Activated CD4-positive, alpha-beta T cell treated with anti-CD3 and anti-CD28 coated beads, Interleukin-10, Interleukin-2, amounts not matched to agents 100 ng/mL and 50 ng/mL, durations not matched to agents 16 hours and 8 hours (primary cell): ENCODE measurements around the gene TRIM28.

ENCODE experiments used
- DNase-seq: peaks from one replicate; pipeline ENCODE4 v3.0.0-alpha.2; 2020

Gene TRIM28

DNA sequence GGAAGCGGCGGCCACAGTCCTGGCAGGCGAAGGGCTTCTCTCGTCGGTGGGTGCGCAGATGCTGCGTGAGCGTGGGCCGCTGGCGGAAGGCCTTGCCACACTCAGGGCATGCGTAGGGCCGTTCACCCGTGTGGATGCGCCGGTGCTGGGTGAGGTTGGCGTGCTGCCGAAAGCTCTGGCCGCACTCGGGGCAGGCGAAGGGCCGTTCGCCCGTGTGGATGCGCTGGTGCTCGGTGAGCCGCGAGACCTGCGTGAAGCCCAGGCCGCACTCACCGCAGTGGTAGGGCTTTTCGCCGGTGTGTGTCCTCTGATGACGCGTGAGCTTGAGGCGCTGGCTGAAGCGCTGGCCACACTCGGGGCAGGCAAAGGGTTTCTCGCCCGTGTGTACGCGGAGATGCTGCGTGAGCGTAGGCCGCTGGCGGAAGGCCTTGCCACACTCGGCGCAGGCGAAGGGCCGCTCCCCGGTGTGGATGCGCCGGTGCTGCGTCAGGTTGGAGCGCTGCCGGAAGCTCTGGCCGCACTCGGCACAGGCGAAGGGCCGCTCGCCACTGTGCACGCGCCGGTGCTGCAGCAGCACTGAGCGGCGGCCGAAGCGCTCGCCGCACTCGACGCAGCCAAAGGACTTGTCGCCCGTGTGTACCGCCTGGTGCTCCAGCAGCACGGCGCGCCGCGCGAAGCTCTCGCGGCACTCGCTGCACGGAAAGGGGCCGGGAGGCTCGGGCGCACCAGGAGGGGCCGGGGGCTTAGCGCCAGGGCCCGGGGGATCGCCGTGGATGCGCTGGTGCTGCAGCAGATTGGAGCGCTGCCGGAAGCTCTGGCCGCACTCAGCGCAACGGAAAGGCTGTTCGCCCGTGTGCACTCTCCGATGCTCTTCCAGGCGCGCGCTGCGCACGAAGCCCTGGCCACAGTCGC lies 18.5 kb downstream of the TRIM28 start:
- DNase-seq = peak; percentile 68

DNA sequence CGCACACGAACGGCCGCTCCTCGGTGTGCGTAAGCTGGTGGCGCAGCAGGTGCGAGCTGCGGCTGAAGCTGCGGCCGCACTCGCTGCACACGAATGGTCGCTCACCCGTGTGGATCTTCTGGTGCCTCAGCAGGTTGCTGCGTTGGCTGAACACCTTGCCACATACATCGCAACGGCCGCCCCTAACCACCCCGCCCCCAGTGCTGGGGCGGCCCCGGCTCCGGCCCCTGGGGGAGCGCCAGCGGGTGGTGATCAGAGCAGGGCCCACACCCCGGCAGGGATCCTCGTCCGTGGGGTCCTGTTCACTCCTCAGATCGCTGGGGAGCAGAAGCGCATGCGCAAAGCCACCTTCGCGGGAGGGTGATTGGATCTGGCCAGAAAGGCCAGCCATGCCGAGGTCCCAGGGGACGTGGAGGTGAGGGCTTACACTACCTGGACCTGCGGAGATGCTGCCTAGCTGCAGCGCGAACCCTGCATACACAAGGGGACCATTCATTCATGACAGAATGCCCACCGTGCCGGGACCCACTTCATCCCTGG lies 19.2 kb downstream of the TRIM28 start:
- DNase-seq = peak; percentile 60

DNA sequence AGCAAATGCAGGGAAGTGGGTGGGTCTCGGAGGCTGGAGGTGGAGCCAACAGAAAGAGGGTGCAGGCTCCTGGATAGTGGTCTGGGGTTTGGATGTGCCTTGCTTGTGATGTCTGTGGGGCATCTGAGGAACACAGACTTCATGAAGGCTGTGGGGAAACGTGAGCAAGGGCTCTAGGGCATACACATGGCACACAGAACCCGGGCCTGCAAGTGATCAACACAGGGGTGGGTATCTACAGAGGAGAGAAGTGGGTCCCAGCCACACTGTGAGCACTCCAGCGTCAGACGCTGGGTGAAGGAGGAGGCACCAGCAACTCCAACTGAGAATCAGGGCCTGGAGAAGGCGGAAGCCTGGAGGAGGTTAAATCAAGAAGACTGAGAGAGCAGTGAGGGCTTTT lies 20.0 kb downstream of the TRIM28 start:
- DNase-seq = no peak

DNA sequence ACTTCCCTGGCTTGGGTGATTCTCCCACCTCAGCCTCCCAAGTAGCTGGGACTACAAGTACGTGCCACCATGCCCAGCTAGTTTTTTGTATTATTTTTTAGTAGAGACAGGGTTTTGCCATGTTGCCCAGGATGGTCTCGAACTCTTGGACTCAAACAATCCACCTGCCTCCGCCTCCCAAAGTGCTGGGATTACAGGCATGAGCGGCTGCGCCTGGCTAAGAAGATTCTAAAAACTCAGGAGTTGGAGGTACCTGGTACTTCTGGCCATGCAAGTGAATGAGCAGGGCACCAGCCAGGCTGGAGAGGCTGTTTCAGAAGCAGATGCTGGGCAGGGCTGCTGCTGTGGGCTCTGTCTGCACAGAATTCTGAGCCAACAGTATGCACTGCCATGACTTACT lies 23.1 kb downstream of the TRIM28 start:
- DNase-seq = no peak

DNA sequence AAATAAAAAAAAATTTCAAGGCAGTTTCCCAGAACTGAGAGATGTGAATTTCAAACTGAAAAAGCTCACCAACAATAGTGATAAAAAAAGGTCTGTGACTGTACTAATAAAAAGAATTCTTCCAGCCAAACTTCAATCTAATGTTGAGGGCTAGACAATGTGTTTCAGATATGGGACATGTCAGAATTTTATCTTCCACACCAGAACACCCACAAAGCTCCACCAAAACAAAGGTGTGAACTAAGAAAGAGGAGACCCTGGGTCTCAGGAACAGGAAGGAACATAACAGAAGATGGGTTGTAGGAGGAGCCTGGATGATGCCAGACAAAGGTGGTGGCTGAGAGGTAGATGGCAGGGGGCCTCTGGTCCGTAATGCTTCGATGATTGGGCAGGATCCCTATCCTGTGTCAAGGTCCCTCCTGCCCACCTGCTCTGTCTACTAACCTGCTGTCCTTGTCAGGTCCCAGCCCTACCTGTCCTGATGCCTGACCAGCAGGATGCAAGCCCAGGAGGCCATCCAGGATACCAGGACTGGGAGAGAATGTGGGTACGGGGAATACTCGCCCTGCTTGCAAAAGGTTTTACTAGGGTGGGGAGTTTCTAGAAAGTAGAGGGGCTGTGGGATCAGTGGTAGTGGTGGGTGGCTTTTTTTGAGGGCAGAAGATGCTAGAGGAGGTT lies 24.7 kb downstream of the TRIM28 start:
- no peak for DNase-seq

DNA sequence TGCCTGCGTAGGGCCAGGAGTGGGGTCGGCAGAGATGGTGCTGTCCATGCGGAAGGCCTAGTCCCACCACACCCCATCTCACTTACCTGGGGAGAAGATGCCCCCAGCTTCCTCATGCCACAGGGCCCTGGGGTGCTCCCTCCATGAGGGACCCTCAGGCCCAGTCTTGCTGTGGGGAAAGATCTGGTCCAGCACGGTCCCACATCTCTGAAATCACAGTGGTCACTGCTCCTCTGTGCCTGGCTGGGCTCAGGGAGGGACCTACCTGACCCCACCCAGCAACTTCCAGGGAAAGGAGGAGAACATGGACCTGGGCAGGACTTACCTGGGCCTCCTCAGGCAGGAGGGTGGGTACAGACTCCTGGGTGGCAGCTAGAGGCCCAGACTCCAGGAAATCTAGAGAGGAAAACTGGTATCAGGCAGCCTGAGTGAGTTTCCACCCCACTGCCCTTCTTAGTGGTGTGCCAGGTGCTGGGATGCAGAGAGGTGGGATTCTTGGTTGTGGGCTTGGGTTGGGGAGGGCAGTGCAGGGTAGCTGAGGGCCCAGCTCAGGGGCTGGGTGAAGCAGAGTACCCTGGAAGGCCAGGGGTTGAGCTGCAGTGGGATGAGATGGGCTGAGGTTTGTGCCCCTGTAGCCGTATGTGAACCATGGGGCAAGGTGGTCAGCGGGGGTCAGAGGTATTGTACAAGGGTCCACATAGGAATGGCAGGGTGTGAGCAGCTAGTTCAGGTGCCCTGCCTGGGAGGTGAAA lies 25.5 kb downstream of the TRIM28 start:
- DNase-seq = no peak

DNA sequence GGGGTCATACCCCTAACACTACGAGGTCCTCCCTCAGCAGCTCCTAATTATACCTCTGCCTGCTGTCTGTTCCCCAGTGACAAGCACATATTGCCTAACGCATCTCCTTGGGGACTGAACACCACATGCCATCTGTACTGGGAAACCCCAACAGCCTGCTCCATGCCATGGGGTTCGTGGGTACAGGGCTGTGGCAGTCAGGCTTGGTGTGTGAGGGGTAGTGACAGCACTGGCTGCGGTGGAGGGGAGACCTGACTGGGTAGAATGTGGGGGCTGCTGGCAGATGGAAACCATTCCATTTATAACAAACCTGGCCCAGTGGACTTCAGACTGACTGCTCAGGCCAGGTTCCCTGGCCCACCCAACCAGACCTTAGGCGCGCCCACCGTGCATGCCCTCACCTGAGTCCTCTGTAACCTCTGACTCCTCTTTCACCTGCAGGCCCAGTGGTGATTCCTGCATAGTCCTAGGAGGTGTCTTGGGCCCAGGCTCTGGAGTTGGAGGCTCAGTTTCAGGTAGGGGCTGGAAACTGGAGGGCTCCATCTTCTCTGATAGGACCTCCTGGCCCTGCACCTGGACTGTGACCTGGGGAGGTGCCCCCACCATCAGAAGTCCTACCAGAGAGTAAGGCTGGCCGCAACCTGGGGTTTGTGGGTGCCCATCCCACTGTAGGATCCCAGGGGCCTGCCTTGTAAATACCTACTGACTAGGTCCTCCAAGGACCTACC lies 26.2 kb downstream of the TRIM28 start:
- DNase-seq = no peak

DNA sequence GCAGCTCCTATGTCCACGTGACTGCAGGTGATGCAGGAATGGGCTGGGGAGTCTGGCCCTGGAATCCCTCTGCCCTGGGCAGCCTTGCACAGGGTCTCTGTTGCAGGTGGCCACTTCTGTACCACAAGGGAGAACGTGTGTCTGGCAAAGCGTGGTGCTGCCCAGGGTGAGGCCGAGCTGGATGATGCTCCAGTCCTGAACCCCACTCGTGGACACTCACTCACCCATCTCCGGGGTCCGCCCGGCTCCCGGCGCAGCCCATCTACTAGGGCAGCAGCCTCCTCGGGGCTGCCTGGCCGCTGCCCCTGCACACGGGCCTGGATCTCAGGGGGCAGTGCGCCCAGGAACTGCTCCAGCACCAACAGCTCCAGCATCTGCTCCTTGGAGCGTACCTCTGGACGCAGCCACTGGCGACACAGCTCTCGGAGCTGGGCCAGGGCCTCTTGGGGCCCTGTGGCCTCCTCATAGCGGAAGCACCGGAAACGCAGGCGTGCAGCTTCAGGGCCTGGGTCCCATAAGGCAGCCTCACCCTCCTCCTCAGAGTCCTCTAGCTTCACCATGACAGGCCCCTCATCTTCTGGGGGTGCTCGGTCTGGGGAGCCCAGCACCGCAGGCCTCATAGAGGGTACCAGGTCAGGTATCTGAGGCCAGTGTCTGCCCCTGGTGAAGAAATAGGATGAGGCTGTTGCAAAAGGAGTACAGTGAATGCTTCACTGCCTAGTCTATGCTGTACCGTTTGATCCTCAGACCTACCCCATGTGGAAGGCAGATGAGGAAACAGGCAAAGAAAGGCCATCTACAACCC lies 27.1 kb downstream of the TRIM28 start:
- no peak for DNase-seq

DNA sequence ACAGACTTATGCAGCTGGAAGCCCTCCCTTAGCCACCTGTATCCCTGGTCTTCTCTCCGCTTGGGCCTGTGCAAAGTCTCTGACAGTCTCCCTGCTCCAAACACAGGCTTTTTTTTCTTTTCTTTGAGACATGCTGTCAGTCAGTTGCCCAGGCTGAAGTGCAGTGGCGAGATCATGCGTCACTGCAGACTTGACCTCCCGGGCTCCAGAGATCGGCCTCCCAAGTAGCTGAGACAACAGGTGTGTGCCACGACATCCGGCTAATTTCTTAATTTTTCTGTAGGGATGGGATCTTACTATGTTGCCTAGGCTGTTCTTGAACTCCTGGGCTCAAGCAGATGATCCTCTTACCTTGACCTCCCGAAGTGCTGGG lies 27.7 kb downstream of the TRIM28 start:
- no peak for DNase-seq

DNA sequence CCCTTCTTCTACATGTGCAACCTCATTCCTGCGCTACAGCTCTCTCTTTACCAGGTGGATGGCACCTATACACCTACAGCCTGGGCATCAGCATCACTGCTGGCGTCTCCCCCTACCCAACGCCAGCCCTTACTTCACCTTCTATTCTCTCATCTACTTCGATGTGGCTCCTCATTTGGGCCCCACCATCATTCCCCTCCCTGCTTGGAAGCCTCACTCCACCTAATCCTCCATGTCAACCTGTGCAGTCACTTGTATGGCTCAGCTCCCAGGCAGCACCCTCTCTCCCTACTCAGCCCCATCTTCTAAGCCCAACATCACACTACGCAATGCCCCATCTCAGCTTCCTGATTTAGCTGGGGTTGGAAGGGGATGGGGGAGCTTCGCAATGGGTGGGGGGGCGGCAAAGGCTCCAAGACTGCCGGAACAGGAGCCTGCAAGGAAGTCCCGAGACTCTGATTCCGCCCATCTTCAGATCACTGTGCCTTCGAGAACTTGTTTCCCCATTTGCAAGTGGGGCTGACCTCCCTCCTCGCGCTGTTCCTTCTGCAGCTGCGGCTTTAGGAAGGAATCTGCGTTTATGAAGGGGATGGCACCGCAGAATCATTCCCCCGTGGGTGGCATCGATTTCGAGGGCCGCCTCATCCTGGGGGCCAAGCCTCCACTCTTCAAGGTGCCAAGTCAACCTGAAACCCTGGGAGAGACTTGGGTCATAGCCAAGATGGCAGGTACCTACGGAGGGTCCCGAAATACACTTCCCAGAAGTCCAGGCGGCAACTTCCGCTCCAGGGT lies 28.4 kb downstream of the TRIM28 start:
- DNase-seq = no peak

DNA sequence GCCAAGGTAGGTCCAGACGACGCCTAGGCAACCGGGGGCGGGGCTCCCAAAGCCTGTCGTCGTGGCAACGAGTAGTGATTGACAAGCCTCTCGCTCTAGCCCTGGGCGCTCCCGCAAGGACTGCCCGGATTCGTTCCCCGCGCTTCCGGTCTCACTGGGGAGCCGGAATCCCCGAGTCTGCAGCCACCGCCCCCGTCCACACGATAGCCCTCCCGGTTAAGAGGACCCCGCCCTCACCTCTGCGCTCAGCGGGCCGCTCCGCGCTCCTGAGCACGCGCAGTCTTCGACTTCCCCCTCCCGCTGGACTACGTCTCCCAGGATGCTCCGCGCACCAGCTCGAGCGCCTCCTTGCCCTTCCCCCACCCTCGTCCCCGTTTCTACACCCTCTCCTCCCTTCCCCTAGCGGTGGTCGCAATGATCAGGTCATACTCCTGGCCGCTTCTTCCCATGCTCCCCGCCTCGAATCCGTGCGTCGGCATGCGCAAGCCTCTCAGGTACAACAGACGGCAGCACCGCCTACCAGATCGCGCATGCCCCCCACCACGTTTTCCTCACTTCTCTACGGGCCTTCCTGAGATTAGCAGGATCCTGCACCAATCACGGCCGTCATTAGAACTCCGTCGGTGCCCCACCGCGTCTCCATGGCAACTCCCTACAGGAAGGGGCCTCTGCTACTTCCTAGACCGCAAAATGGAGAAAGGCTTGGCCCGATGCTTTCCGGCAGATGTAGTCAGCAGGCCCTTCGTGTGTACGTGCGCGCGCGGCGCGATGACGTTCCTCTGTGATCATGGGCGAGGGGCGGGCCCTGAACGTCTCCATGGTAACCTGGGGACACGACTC lies 29.2 kb downstream of the TRIM28 start, which contains the start of gene MZF1:
Gene MZF1, minus strand, starts transcription at position 518 of the 840 bp plus-strand sequence. CDS start 1,946 bp downstream, outside the sequence.
- DNase-seq = peak; percentile 100

DNA sequence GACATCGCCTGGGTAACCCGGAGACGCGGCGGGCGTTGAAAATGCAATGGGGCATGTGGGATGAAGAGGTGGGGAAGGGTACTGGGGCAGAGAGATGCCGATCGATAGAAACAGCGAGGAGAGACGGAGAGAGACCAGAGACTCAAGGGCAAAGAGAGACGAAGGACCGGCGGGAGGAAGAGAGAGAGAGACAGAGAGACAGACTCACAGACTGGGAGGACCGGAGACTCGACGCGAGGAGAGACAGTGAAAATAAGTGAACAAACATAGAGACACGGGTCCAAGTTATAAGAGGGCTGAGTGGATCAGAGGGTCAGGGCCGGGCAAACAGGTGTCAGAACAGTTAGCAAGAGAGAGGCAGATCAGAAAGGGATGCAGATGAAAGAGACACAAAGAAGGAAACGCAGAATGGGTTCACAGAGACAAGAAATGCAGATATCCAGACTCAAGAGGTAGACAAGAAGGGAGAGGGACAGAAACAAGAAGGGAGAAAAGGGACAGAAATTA lies 29.8 kb downstream of the TRIM28 start:
- DNase-seq = no peak

DNA sequence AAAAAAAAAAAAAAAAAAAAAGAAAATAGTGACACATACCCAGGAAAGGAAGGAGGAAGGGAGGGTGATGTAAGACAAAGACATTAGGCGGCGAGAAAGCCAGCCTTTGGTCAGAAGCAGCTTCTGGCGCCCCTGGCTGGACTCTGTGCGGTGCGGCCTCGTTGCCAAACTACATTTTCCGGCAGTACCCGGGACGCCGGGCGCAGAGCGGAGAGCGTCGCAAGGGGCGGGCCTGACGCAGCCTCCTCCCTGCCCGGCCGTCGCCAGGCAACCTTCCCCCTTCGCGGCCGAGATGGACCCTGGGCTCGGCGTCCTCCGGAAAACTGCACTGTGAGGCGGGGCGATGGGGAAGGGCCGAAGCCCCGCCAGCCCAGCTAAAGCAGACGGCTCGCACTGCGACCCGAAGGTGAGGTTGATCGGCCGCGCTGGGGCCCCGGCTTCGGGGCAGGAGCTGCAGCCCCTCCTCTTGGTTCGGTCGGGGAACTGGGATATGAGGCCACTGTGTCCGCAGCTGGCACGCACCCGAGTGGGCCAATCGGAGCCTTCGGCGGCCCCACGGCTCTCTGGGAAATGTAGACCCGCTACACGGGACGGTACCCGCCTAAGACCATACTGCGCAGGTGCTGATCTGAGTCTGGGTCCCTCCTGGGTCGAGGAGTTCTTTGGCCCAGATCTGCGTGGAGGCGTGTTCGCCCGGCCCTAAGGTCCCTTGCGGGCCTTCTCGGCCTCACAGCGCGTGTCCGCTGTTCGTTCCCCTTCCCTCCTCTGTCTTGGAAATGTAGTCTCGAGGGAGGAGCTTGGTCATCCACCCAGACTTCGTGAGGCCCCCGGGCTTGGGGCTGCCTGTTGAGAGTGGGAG lies 31.5 kb downstream of the TRIM28 start:
- peak; percentile 92 for DNase-seq

DNA sequence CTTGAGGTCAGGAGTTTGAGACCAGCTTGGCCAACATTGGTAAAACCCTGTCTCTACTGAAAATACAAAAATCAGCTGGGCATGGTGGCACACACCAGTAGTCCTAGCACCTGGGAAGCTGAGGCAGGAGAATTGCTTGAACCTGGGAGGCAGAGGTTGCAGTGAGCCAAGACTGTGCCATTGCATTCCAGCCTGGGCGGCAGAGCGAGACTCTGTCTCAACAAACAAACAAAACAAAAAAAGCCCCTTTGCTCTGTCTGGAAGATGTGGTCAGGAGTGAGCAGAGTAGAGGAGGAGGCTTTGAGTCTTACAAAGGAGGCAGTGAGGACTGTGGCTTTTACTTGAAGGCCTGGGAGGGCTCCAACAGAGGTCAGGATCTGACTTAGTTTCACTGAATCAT lies 33.7 kb downstream of the TRIM28 start:
- DNase-seq = peak; percentile 0

DNA sequence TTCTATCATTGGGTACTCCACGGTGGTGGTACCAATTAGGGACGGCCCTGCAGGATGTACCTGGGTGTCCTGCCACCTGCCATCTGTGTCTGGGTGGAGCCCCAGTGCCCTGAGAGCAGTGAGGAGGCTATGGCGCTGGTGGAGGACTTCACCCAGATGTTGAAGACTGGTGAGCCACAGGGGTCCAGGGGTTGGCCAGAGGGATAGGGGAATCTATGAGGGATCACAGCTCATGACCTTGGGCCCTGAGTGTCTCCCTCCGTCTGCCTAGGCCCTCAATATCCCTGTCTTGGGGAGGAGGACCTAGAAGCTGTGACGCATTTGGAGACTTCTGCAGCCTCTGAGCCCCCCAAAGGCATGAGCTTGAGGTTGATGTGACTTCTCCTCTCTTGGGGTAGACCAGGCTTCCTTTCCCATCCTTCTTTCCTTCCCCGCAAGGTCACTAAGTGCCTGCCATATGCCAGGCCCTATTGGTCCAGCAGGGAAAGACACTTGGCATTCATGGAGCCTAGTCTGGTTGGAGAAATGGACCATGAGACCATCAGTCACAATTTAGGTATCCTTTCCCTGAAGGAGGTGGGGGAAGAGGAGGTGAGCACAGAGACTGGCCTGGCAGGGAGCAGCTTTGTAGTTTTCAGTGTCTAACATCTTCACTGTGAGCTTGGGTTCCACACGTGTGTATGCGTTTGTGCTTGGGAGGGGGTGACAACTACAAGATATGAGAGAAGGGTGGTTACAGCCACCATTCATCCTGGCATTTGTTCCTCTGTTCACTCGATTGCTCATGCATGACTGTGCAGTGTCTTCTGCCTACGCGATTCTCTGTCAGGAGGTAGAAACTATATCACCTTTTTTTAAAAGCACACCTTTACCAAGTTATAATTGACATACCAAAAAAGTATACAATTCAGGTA lies 34.4 kb downstream of the TRIM28 start:
- DNase-seq = peak; percentile 8

DNA sequence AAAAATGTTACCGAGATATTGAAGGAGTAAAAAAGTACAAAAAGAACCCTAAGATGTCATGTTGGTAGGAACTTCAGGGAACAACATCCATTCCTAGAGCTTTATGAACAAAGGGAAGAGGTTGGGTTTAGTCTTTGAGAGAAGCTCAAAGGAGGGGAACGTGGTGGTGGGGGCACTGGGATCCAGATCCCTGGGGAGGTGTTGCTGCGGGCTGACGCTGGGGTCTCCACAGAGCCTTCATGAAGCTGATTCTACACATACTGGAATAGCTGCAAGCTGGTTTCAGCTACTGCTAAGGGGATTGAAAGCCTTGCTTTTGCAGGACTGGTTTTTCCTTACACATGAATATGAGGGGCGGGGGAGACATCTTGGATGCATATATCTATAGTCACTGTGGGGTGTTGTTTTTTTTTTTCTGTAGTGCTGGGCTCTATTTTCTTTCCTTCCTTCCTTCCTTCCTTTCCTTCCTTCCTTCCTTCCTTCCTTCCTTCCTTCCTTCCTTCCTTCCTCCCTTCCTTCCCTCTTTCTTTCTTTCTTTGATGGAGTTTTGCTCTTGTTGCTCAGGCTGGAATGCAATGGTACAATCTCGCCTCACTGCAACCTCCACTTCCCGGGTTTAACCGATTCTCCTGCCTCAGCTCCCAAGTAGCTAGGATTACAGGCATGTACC lies 35.7 kb downstream of the TRIM28 start:
- DNase-seq = no peak
